MG63 (cell line): ENCODE results near the gene CTSH. TPM values are rescaled to one million over a fixed set of nuclear protein-coding genes. Genes with fewer than 3 reads are reported as not detected.

Source experiments
- total RNA-seq: library from RNA; depleted of rRNA; stranded (reverse); fragments of >200 nt; shearing (Covaris generic); gene quantifications from 2 replicates; pipeline ENCODE4 v1.2.3, GENCODE V29; 2014; ENCODE audit warnings: low replicate concordance; rRNA removed

Gene CTSH
- total RNA-seq, 1 experiment from 2014 or later = 19.8 TPM

Other genes starting within 250 kb of the CTSH start
- gene ADAMTS7, start 133.6 kb downstream of the CTSH start, total RNA-seq = 3.3 and 10.7 TPM in 2 replicates
- gene MORF4L1, start 72.2 kb downstream of the CTSH start, total RNA-seq = 448 and 463 TPM in 2 replicates
- gene RASGRF1, start 145.7 kb upstream of the CTSH start, total RNA-seq = not detected in 2 replicates